ENCODE results near the gene COBL. TPM values are rescaled to one million over a fixed set of nuclear protein-coding genes. Genes with fewer than 3 reads are reported as not detected.

The COBL gene
- total RNA-seq, 2 donors from 2014 or later = 36.5 to 46.6 TPM

GRCh38 chr7:51307651-51308210 lies 8.9 kb downstream of the COBL start:
- H3K27me3 ChIP-seq (replicated peaks; ENCODE audit: insufficient read depth) = no peaks in the 10 kb centered on the region
- H3K27ac ChIP-seq = no peak overlapping the region
- no peaks in the 10 kb centered on the region for H3K4me1 ChIP-seq (replicated peaks)
- no peak for DNase-seq (ENCODE audit: low spot score)
- TF ChIP-seq POLR2A (IDR thresholded peaks at IDR 0.05) = no peak
- TF ChIP-seq CTCF (IDR thresholded peaks at IDR 0.05) = no peak
- TF ChIP-seq POLR2AphosphoS5 (IDR thresholded peaks at IDR 0.05) = no peak
- H3K9me3 ChIP-seq = no peaks in the 10 kb centered on the region
- intact Hi-C loops (cut with DNase I) = no loop called here
- WGBS = 89% methylated on average over 8 of the region's 8 CpGs
- no peaks in the 10 kb centered on the region for H3K36me3 ChIP-seq
- H3K4me3 ChIP-seq = no peak overlapping the region

- H3K9me3 ChIP-seq = no peaks in the 10 kb centered on the region
- H3K27me3 ChIP-seq (replicated peaks; ENCODE audit: insufficient read depth) = no peaks in the 10 kb centered on the region
- WGBS = 88% methylated on average over 9 of the region's 9 CpGs
- no peak for TF ChIP-seq POLR2AphosphoS5 (IDR thresholded peaks at IDR 0.05)
- TF ChIP-seq CTCF (IDR thresholded peaks at IDR 0.05) = no peak
- no peak for TF ChIP-seq POLR2A (IDR thresholded peaks at IDR 0.05)
- intact Hi-C loops (cut with DNase I) = no loop called here
- no peak overlapping the region for H3K27ac ChIP-seq
- H3K4me1 ChIP-seq (replicated peaks) = no peaks in the 10 kb centered on the region
- H3K4me3 ChIP-seq = no peak overlapping the region
- no peaks in the 10 kb centered on the region for H3K36me3 ChIP-seq
- DNase-seq (ENCODE audit: low spot score) = no peak
Observed at GRCh38 chr7:51306761-51307160, 9.8 kb downstream of the COBL start.

- WGBS = 79% methylated on average over 6 of the region's 6 CpGs
- no peaks in the 10 kb centered on the region for H3K9me3 ChIP-seq
- intact Hi-C loops (cut with DNase I) = no loop called here
- no peak overlapping the region for H3K4me3 ChIP-seq
- no peak overlapping the region for H3K27ac ChIP-seq
- no peaks in the 10 kb centered on the region for H3K27me3 ChIP-seq (replicated peaks; ENCODE audit: insufficient read depth)
- H3K4me1 ChIP-seq (replicated peaks) = no peaks in the 10 kb centered on the region
- H3K36me3 ChIP-seq = no peaks in the 10 kb centered on the region
- DNase-seq (ENCODE audit: low spot score) = no peak
- no peak for TF ChIP-seq POLR2AphosphoS5 (IDR thresholded peaks at IDR 0.05)
- TF ChIP-seq CTCF (IDR thresholded peaks at IDR 0.05) = no peak
- TF ChIP-seq POLR2A (IDR thresholded peaks at IDR 0.05) = no peak
Observed at GRCh38 chr7:51304729-51305128, 11.9 kb downstream of the COBL start.

- H3K36me3 ChIP-seq = no peaks in the 10 kb centered on the region
- no peaks in the 10 kb centered on the region for H3K4me1 ChIP-seq (replicated peaks)
- no peak for TF ChIP-seq POLR2A (IDR thresholded peaks at IDR 0.05)
- TF ChIP-seq CTCF (IDR thresholded peaks at IDR 0.05) = no peak
- no peak for TF ChIP-seq POLR2AphosphoS5 (IDR thresholded peaks at IDR 0.05)
- no peaks in the 10 kb centered on the region for H3K27me3 ChIP-seq (replicated peaks; ENCODE audit: insufficient read depth)
- H3K4me3 ChIP-seq = no peak overlapping the region
- no peaks in the 10 kb centered on the region for H3K9me3 ChIP-seq
- intact Hi-C loops (cut with DNase I) = no loop called here
- no peak overlapping the region for H3K27ac ChIP-seq
- DNase-seq (ENCODE audit: low spot score) = no peak
- 89% methylated on average over 10 of the region's 10 CpGs for WGBS
Observed at GRCh38 chr7:51303142-51303525, 13.5 kb downstream of the COBL start.

GRCh38 chr7:51301806-51302205 lies 14.8 kb downstream of the COBL start:
- no peaks in the 10 kb centered on the region for H3K9me3 ChIP-seq
- no peak overlapping the region for H3K4me3 ChIP-seq
- WGBS = 86% methylated on average over 4 of the region's 4 CpGs
- no peaks in the 10 kb centered on the region for H3K36me3 ChIP-seq
- no peaks in the 10 kb centered on the region for H3K4me1 ChIP-seq (replicated peaks)
- no peak for DNase-seq (ENCODE audit: low spot score)
- no peak for TF ChIP-seq POLR2A (IDR thresholded peaks at IDR 0.05)
- no peak for TF ChIP-seq CTCF (IDR thresholded peaks at IDR 0.05)
- TF ChIP-seq POLR2AphosphoS5 (IDR thresholded peaks at IDR 0.05) = no peak
- intact Hi-C loops (cut with DNase I) = no loop called here
- H3K27me3 ChIP-seq (replicated peaks; ENCODE audit: insufficient read depth) = no peaks in the 10 kb centered on the region
- H3K27ac ChIP-seq = no peak overlapping the region

Measured in prostate gland (tissue), 2 donors.